GM12878 (cell line): Measurements from ENCODE around the gene LRBA. TPM values are rescaled to one million over a fixed set of nuclear protein-coding genes. Genes with fewer than 3 reads are reported as not detected.

ENCODE experiments used
- ATAC-seq: fragments of 200-7000 bp; cut with Tn5 transposase; 3 replicates; pipeline ENCODE4 v1.9.1; 2020; ENCODE audit warnings: mild to moderate bottlenecking, moderate library complexity
- BruUV-seq: library from RNA; stranded (reverse); fragments of 400-500 nt; replicated peaks from 2 replicates; lab custom pipeline; 2021; lab: Mats Ljungman, UMichigan
- CTCF ChIA-PET: fragments of 300-600 bp; sonication (Branson Sonifier 250); formaldehyde crosslinking; extraction: SDS; loops from one replicate; lab custom pipeline; 2021; ENCODE audit warnings: inconsistent platforms; lab: Yijun Ruan, JAX
- POLR2A ChIA-PET: fragments of 350-600 bp; formaldehyde crosslinking; extraction: SDS; loops from one replicate; lab custom pipeline; 2021; ENCODE audit warnings: inconsistent platforms; lab: Charles Lee
- RAD21 ChIA-PET: fragments of 300-600 bp; sonication (Branson Sonifier 250); formaldehyde crosslinking; loops from one replicate; lab custom pipeline; 2023; ENCODE audit warnings: antibody characterized with exemption; ENCODE audit not compliant: unreplicated experiment; lab: Charles Lee
- SMC1A ChIA-PET: fragments of 300-600 bp; sonication (Branson Sonifier 250); formaldehyde crosslinking; loops from one replicate; lab custom pipeline; 2023; ENCODE audit not compliant: unreplicated experiment, uncharacterized antibody; lab: Charles Lee
- DNase-seq: peaks from one replicate; pipeline ENCODE4 v3.0.0-alpha.2; 2011; ENCODE audit warnings: low read depth, low spot score
- FAIRE-seq: peaks from 3 replicates; lab custom pipeline; 2011; peaks lifted over from hg19 to GRCh38; lab: Jason Lieb, UNC
- H2AFZ ChIP-seq: 2 replicates; pipeline ENCODE4 v1.6.0; 2011; ENCODE audit warnings: low read depth, low read length, control low read depth; ENCODE audit not compliant: control insufficient read depth
- H3K27ac ChIP-seq: 2 replicates; pipeline ENCODE4 v1.5.1; 2011; ENCODE audit warnings: control low read depth; ENCODE audit not compliant: control insufficient read depth, insufficient read depth
- H3K27me3 ChIP-seq, 2 experiments: replicated peaks in 1 of 2; 2 replicates each; pipeline versions ENCODE4 v1.6.0 to v1.6.1; 2011; ENCODE audit warnings: low read length in 1 of 2; ENCODE audit not compliant: control insufficient read depth in 2 of 2, insufficient read depth in 2 of 2
- H3K36me3 ChIP-seq, 2 experiments: 2 replicates each; pipeline ENCODE4 v1.5.1; 2011; ENCODE audit warnings: low read length in 1 of 2; ENCODE audit not compliant: control insufficient read depth in 2 of 2, insufficient read depth in 2 of 2
- H3K4me1 ChIP-seq: 2 replicates; pipeline ENCODE4 v1.6.1; 2011; ENCODE audit warnings: mild to moderate bottlenecking, low read length, moderate library complexity, mixed read lengths; ENCODE audit not compliant: control insufficient read depth, insufficient read depth
- H3K4me2 ChIP-seq: 2 replicates; pipeline ENCODE4 v1.6.0; 2011; ENCODE audit warnings: control low read depth; ENCODE audit not compliant: control insufficient read depth, insufficient read depth
- H3K4me3 ChIP-seq: fragments of 200-600 bp; sonication (generic); 2 replicates; pipeline ENCODE4 v1.5.1; 2016
- H3K79me2 ChIP-seq: 2 replicates; pipeline ENCODE4 v1.6.0; 2011; ENCODE audit warnings: low read length; ENCODE audit not compliant: control insufficient read depth, insufficient read depth
- H3K9ac ChIP-seq: 2 replicates; pipeline ENCODE4 v1.8.0; 2011; ENCODE audit warnings: low read length, control low read depth, mixed read lengths; ENCODE audit not compliant: control insufficient read depth, insufficient read depth
- H3K9me3 ChIP-seq: replicated peaks from 3 replicates; pipeline ENCODE4 v1.5.1; 2011; ENCODE audit warnings: mild to moderate bottlenecking, low read length; ENCODE audit not compliant: control insufficient read depth, insufficient read depth
- H4K20me1 ChIP-seq: 2 replicates; pipeline ENCODE4 v1.6.0; 2011; ENCODE audit not compliant: control insufficient read depth, insufficient read depth
- CBFB ChIP-seq: IDR thresholded peaks from 2 replicates; pipeline ENCODE4 v1.6.1; 2016; ENCODE audit warnings: antibody characterized with exemption, low read depth
- CHD2 ChIP-seq: IDR thresholded peaks from 2 replicates; pipeline ENCODE4 v1.6.1; 2011; ENCODE audit warnings: low read depth, low read length, improper control_type of control experiment, borderline replicate concordance
- ETV6 ChIP-seq, 2 experiments: fragments of 450-650 bp in 1 of 2; IDR thresholded peaks in 1 of 2; conservative IDR thresholded peaks in 1 of 2; 2 replicates each; pipeline ENCODE4 v1.6.1; 2014; ENCODE audit warnings: antibody characterized with exemption in 1 of 2, borderline replicate concordance in 1 of 2, low read depth in 1 of 2, mild to moderate bottlenecking in 1 of 2, moderate library complexity in 1 of 2
- KAT2A ChIP-seq: conservative IDR thresholded peaks from 2 replicates; pipeline ENCODE4 v1.6.1; 2011; ENCODE audit warnings: low read depth, low read length; ENCODE audit not compliant: control insufficient read depth
- KDM1A ChIP-seq: fragments of 200-600 bp; sonication (generic); IDR thresholded peaks from 2 replicates; pipeline ENCODE4 v1.6.1; 2016; ENCODE audit warnings: borderline replicate concordance
- MEF2B ChIP-seq: fragments of 450-650 bp; IDR thresholded peaks from 2 replicates; pipeline ENCODE4 v1.6.1; 2018; ENCODE audit warnings: mild to moderate bottlenecking, moderate library complexity; ENCODE audit not compliant: partially characterized antibody, poor library complexity, severe bottlenecking
- RFX5 ChIP-seq: IDR thresholded peaks from 2 replicates; pipeline ENCODE4 v1.6.1; 2011; ENCODE audit warnings: low read depth, low read length, improper control_type of control experiment
- SMARCA5 ChIP-seq: fragments of 450-650 bp; IDR thresholded peaks from 2 replicates; pipeline ENCODE4 v1.6.1; 2017; ENCODE audit warnings: mild to moderate bottlenecking
- SREBF2 ChIP-seq: IDR thresholded peaks from 2 replicates; pipeline ENCODE4 v1.6.1; 2012; ENCODE audit warnings: mild to moderate bottlenecking, low read length
- ZBED1 ChIP-seq: IDR thresholded peaks from 2 replicates; pipeline ENCODE4 v1.6.1; 2016; ENCODE audit warnings: borderline replicate concordance
- WGBS: methylation state at CpG from one replicate; pipeline ENCODE4 v1.1.6; 2016; ENCODE audit warnings: low lambda C conversion rate; ENCODE audit not compliant: insufficient replicate concordance, insufficient coverage; ENCODE audit errors: missing lambda C conversion rate; 5-methylcytosine and 5-hydroxymethylcytosine counted together
- in situ Hi-C: fragments of 300-500 bp; cut with MboI; formaldehyde crosslinking; loops from 9 replicates; pipeline ENCODE4 v1.14.3; 2018; ENCODE audit warnings: mixed read lengths
- intact Hi-C: fragments of 100-400 bp; cut with micrococcal nuclease; formaldehyde crosslinking; loops from one replicate; pipeline ENCODE4 v1.14.2; 2022; ENCODE audit not compliant: unreplicated experiment
- polyA plus RNA-seq, 11 experiments: library from polyadenylated mRNA; depleted of rRNA in 4 of 11; unstranded in 6 of 11; stranded (reverse) in 5 of 11; fragments of >200 nt; fragmentation: Nextera tagmentation in 4 of 11; fragmentation: Illumina TruSeq in 1 of 11; extraction: Ambion mirVana in 4 of 11; extraction: Trizol in 1 of 11; gene quantifications; 1 replicate in 1 of 11; 2 replicates in 10 of 11; pipeline versions ENCODE4 v1.2.1 to v1.2.3, GENCODE V29; 2011 to 2016; ENCODE audit warnings: inconsistent platforms in 2 of 11, missing spikeins in 2 of 11, low read depth in 1 of 11
- total RNA-seq, 4 experiments: library from RNA; depleted of rRNA in 3 of 4; stranded (reverse); fragments of >200 nt in 3 of 4; fragmentation: Illumina TruSeq in 1 of 4; extraction: Trizol in 1 of 4; gene quantifications; 2 replicates each; pipeline versions ENCODE4 v1.2.1 to v1.2.3, GENCODE V29; 2013 to 2021
- TF ChIP-seq, protein P1 (sequence below): fragments of 450-650 bp; conservative IDR thresholded peaks from 2 replicates; pipeline ENCODE4 v1.6.1; 2017; ENCODE audit warnings: mild to moderate bottlenecking, moderate library complexity
- TF ChIP-seq, protein P2 (sequence below): fragments of 450-650 bp; IDR thresholded peaks from 2 replicates; pipeline ENCODE4 v1.6.1; 2016; ENCODE audit warnings: mild to moderate bottlenecking, moderate library complexity, borderline replicate concordance

Gene LRBA
- total and polyA plus RNA-seq, 10 of the 15 experiments (the other 5 are each of a cell fraction or from before 2014, with no cell fraction given): 20.3 to 93.4 (median 55.0) TPM

DNA sequence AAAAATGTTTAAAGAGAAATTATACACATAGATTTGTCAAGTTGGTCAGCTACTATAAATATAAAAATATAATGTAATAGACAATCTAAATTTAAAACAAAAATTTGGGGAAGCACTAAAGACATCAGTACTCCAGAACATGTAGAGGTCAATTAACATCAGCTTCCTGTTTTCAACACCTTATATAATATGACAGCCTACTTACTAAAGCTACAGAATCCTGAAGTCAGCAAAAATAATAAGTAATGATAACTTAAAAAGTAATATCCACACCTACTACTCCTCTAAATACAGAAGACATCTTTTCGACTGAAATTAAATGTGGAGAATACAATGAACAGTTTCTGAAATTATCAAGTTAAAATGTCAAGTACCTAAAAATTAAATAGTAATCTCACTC, 118.6 kb downstream of the LRBA start:
- H3K27me3 ChIP-seq: no peaks in the 10 kb centered on the region
- intact Hi-C loops: no loop called here
- H3K4me2 ChIP-seq: no peak overlapping the region
- H2AFZ ChIP-seq: no peak overlapping the region
- no peaks in the 10 kb centered on the region for H3K79me2 ChIP-seq
- in situ Hi-C loops: no loop called here
- SMC1A ChIA-PET: interaction anchor here (1.0 to 1.3 kb wide), 3 partner anchors 47 to 66 kb away, joined by 3 to 4 read pairs (median 3); no protein-coding TSS in a partner anchor
- no peaks in the 10 kb centered on the region for H4K20me1 ChIP-seq
- DNase-seq (no peak), FAIRE-seq (no peak), ATAC-seq (no peak)
- no peak for TF ChIP-seq RFX5
- TF ChIP-seq CBFB: no peak
- no peak for TF ChIP-seq KDM1A
- no peak for TF ChIP-seq MEF2B
- TF ChIP-seq ZBED1: no peak
- TF ChIP-seq SMARCA5: no peak
- TF ChIP-seq CHD2: no peak
- TF ChIP-seq SREBF2: no peak
- TF ChIP-seq KAT2A: no peak
- CTCF ChIA-PET: interaction anchor here (1.0 to 1.2 kb wide), 3 partner anchors 46 to 597 kb away, joined by 3 to 5 read pairs (median 4); no protein-coding TSS in a partner anchor
- H3K27ac ChIP-seq: no peak overlapping the region
- peaks cover 0 to 15% of the 10 kb centered on the region in 2 experiments; a peak in 1 of 4 replicates for H3K36me3 ChIP-seq
- no TSS peak for BruUV-seq
- H3K9ac ChIP-seq: no peak overlapping the region
- POLR2A ChIA-PET: interaction anchor here (0.6 kb wide), 1 partner anchor 72 kb away, joined by 3 read pairs; no protein-coding TSS in a partner anchor
- H3K4me1 ChIP-seq: no peaks in the 10 kb centered on the region
- RAD21 ChIA-PET: no interaction called here
- H3K4me3 ChIP-seq: no peak overlapping the region
- no peaks in the 10 kb centered on the region; the same call in 2 of the 3 replicates for H3K9me3 ChIP-seq
- 95% methylated on average over 1 of the region's 1 CpG for WGBS

DNA sequence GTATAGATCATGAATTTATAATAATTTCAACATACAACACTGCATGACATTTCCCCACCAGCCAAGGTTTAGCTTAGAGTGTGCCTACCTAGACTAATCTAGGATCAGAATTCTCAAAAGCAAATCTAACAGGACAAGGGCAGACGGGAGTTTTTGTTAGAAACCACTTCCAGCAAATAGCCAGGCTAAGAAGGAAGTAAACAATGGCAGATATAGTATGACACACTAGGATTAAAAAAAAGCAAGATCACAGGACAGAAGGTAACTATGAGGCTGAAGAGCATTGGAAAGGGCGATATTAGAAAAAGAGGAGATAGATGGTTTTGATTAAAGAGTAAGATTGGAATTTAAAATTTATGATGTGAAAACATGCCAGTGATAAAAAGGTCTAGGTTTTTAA, 124.8 kb downstream of the LRBA start:
- POLR2A ChIA-PET: no interaction called here
- intact Hi-C loops: no loop called here
- Histone ChIP-seq H3K27ac (no peak overlapping the region), H3K4me3 (no peak overlapping the region), H2AFZ (no peak overlapping the region), H3K36me3 (peaks cover 0 to 2% of the 10 kb centered on the region in 2 experiments; a peak in 1 of 4 replicates), H4K20me1 (no peaks in the 10 kb centered on the region), H3K4me2 (no peak overlapping the region), H3K9ac (no peak overlapping the region), H3K9me3 (peaks cover 5% of the 10 kb centered on the region; the same call in 2 of the 3 replicates), H3K27me3 (no peaks in the 10 kb centered on the region), H3K79me2 (no peaks in the 10 kb centered on the region), H3K4me1 (peaks cover 16% of the 10 kb centered on the region)
- no TSS peak for BruUV-seq
- WGBS: 100% methylated on average over 2 of the region's 2 CpGs
- CTCF ChIA-PET: no interaction called here
- RAD21 ChIA-PET: no interaction called here
- in situ Hi-C loops: no loop called here
- DNase-seq: no peak
- SMC1A ChIA-PET: no interaction called here
- FAIRE-seq: no peak
- no peak for ATAC-seq
- TF ChIP-seq, protein P1, sequence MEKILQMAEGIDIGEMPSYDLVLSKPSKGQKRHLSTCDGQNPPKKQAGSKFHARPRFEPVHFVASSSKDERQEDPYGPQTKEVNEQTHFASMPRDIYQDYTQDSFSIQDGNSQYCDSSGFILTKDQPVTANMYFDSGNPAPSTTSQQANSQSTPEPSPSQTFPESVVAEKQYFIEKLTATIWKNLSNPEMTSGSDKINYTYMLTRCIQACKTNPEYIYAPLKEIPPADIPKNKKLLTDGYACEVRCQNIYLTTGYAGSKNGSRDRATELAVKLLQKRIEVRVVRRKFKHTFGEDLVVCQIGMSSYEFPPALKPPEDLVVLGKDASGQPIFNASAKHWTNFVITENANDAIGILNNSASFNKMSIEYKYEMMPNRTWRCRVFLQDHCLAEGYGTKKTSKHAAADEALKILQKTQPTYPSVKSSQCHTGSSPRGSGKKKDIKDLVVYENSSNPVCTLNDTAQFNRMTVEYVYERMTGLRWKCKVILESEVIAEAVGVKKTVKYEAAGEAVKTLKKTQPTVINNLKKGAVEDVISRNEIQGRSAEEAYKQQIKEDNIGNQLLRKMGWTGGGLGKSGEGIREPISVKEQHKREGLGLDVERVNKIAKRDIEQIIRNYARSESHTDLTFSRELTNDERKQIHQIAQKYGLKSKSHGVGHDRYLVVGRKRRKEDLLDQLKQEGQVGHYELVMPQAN: no peak
- TF ChIP-seq, protein P2, sequence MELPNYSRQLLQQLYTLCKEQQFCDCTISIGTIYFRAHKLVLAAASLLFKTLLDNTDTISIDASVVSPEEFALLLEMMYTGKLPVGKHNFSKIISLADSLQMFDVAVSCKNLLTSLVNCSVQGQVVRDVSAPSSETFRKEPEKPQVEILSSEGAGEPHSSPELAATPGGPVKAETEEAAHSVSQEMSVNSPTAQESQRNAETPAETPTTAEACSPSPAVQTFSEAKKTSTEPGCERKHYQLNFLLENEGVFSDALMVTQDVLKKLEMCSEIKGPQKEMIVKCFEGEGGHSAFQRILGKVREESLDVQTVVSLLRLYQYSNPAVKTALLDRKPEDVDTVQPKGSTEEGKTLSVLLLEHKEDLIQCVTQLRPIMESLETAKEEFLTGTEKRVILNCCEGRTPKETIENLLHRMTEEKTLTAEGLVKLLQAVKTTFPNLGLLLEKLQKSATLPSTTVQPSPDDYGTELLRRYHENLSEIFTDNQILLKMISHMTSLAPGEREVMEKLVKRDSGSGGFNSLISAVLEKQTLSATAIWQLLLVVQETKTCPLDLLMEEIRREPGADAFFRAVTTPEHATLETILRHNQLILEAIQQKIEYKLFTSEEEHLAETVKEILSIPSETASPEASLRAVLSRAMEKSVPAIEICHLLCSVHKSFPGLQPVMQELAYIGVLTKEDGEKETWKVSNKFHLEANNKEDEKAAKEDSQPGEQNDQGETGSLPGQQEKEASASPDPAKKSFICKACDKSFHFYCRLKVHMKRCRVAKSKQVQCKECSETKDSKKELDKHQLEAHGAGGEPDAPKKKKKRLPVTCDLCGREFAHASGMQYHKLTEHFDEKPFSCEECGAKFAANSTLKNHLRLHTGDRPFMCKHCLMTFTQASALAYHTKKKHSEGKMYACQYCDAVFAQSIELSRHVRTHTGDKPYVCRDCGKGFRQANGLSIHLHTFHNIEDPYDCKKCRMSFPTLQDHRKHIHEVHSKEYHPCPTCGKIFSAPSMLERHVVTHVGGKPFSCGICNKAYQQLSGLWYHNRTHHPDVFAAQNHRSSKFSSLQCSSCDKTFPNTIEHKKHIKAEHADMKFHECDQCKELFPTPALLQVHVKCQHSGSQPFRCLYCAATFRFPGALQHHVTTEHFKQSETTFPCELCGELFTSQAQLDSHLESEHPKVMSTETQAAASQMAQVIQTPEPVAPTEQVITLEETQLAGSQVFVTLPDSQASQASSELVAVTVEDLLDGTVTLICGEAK: no peak
- no peak for TF ChIP-seq ETV6 (conservative IDR thresholded peaks at IDR 0.05 in 1 of 2, IDR thresholded peaks at IDR 0.05 in 1 of 2; ENCODE audit: borderline replicate concordance in 1 of 2, low read depth in 1 of 2)
